GM12878 (cell line): ENCODE results near the gene ANO7. TPM values are rescaled to one million over a fixed set of nuclear protein-coding genes. Genes with fewer than 3 reads are reported as not detected.
A peak's percentile ranks its signal among the peaks of the same experiment; 100 is the strongest.

Experiments used
- ATAC-seq: fragments of 200-7000 bp; cut with Tn5 transposase; 3 replicates; pipeline ENCODE4 v1.9.1; 2020; ENCODE audit warnings: mild to moderate bottlenecking, moderate library complexity
- BruUV-seq: library from RNA; stranded (reverse); fragments of 400-500 nt; replicated peaks from 2 replicates; lab custom pipeline; 2021; lab: Mats Ljungman, UMichigan
- CTCF ChIA-PET: fragments of 300-600 bp; sonication (Branson Sonifier 250); formaldehyde crosslinking; extraction: SDS; loops from one replicate; lab custom pipeline; 2021; ENCODE audit warnings: inconsistent platforms; lab: Yijun Ruan, JAX
- POLR2A ChIA-PET: fragments of 350-600 bp; formaldehyde crosslinking; extraction: SDS; loops from one replicate; lab custom pipeline; 2021; ENCODE audit warnings: inconsistent platforms; lab: Charles Lee
- RAD21 ChIA-PET: fragments of 300-600 bp; sonication (Branson Sonifier 250); formaldehyde crosslinking; loops from one replicate; lab custom pipeline; 2023; ENCODE audit warnings: antibody characterized with exemption; ENCODE audit not compliant: unreplicated experiment; lab: Charles Lee
- SMC1A ChIA-PET: fragments of 300-600 bp; sonication (Branson Sonifier 250); formaldehyde crosslinking; loops from one replicate; lab custom pipeline; 2023; ENCODE audit not compliant: unreplicated experiment, uncharacterized antibody; lab: Charles Lee
- DNase-seq: peaks from one replicate; pipeline ENCODE4 v3.0.0-alpha.2; 2011; ENCODE audit warnings: low read depth, low spot score
- FAIRE-seq: peaks from 3 replicates; lab custom pipeline; 2011; peaks lifted over from hg19 to GRCh38; lab: Jason Lieb, UNC
- H2AFZ ChIP-seq: 2 replicates; pipeline ENCODE4 v1.6.0; 2011; ENCODE audit warnings: low read depth, low read length, control low read depth; ENCODE audit not compliant: control insufficient read depth
- H3K27ac ChIP-seq: 2 replicates; pipeline ENCODE4 v1.5.1; 2011; ENCODE audit warnings: control low read depth; ENCODE audit not compliant: control insufficient read depth, insufficient read depth
- H3K27me3 ChIP-seq, 2 experiments: replicated peaks in 1 of 2; 2 replicates each; pipeline versions ENCODE4 v1.6.0 to v1.6.1; 2011; ENCODE audit warnings: low read length in 1 of 2; ENCODE audit not compliant: control insufficient read depth in 2 of 2, insufficient read depth in 2 of 2
- H3K36me3 ChIP-seq, 2 experiments: 2 replicates each; pipeline ENCODE4 v1.5.1; 2011; ENCODE audit warnings: low read length in 1 of 2; ENCODE audit not compliant: control insufficient read depth in 2 of 2, insufficient read depth in 2 of 2
- H3K4me1 ChIP-seq: 2 replicates; pipeline ENCODE4 v1.6.1; 2011; ENCODE audit warnings: mild to moderate bottlenecking, low read length, moderate library complexity, mixed read lengths; ENCODE audit not compliant: control insufficient read depth, insufficient read depth
- H3K4me2 ChIP-seq: 2 replicates; pipeline ENCODE4 v1.6.0; 2011; ENCODE audit warnings: control low read depth; ENCODE audit not compliant: control insufficient read depth, insufficient read depth
- H3K4me3 ChIP-seq: fragments of 200-600 bp; sonication (generic); 2 replicates; pipeline ENCODE4 v1.5.1; 2016
- H3K79me2 ChIP-seq: 2 replicates; pipeline ENCODE4 v1.6.0; 2011; ENCODE audit warnings: low read length; ENCODE audit not compliant: control insufficient read depth, insufficient read depth
- H3K9ac ChIP-seq: 2 replicates; pipeline ENCODE4 v1.8.0; 2011; ENCODE audit warnings: low read length, control low read depth, mixed read lengths; ENCODE audit not compliant: control insufficient read depth, insufficient read depth
- H3K9me3 ChIP-seq: replicated peaks from 3 replicates; pipeline ENCODE4 v1.5.1; 2011; ENCODE audit warnings: mild to moderate bottlenecking, low read length; ENCODE audit not compliant: control insufficient read depth, insufficient read depth
- H4K20me1 ChIP-seq: 2 replicates; pipeline ENCODE4 v1.6.0; 2011; ENCODE audit not compliant: control insufficient read depth, insufficient read depth
- ATF3 ChIP-seq: IDR thresholded peaks from 2 replicates; pipeline ENCODE4 v1.6.1; 2011; ENCODE audit warnings: low read depth, mild to moderate bottlenecking, low read length, moderate library complexity, borderline replicate concordance; ENCODE audit errors: extremely low read depth
- BACH1 ChIP-seq: fragments of 450-650 bp; IDR thresholded peaks from 2 replicates; pipeline ENCODE4 v1.6.1; 2017; ENCODE audit warnings: mild to moderate bottlenecking, borderline replicate concordance
- BCL11A ChIP-seq: IDR thresholded peaks from 2 replicates; pipeline ENCODE4 v1.6.1; 2011; ENCODE audit warnings: low read depth, low read length
- CBX5 ChIP-seq: sonication (generic); IDR thresholded peaks from 2 replicates; pipeline ENCODE4 v1.6.1; 2016; ENCODE audit warnings: low read depth, moderate library complexity, mild to moderate bottlenecking, inconsistent platforms
- CEBPZ ChIP-seq: fragments of 150-350 bp; IDR thresholded peaks from 2 replicates; pipeline ENCODE4 v1.6.1; 2016; ENCODE audit warnings: low read depth, low read length
- EED ChIP-seq: sonication (generic); IDR thresholded peaks from 2 replicates; pipeline ENCODE4 v1.6.1; 2016; ENCODE audit warnings: antibody characterized with exemption, low read depth
- ESRRA ChIP-seq: IDR thresholded peaks from 2 replicates; pipeline ENCODE4 v1.6.1; 2012; ENCODE audit warnings: mild to moderate bottlenecking, low read length, improper control_type of control experiment
- FOXK2 ChIP-seq: fragments of 450-650 bp; IDR thresholded peaks from 2 replicates; pipeline ENCODE4 v1.6.1; 2017; ENCODE audit warnings: mild to moderate bottlenecking, moderate library complexity
- NRF1 ChIP-seq: conservative IDR thresholded peaks from 2 replicates; pipeline ENCODE4 v1.6.1; 2011; ENCODE audit warnings: mild to moderate bottlenecking, low read depth, low read length, improper control_type of control experiment
- PAX5 ChIP-seq: IDR thresholded peaks from 2 replicates; pipeline ENCODE4 v1.6.1; 2011; ENCODE audit warnings: low read depth, low read length, borderline replicate concordance
- PML ChIP-seq: IDR thresholded peaks from 2 replicates; pipeline ENCODE4 v1.6.1; 2012; ENCODE audit warnings: low read length, inconsistent platforms
- POLR2A ChIP-seq: IDR thresholded peaks from 2 replicates; pipeline ENCODE4 v1.6.1; 2011; ENCODE audit warnings: low read depth, mild to moderate bottlenecking, low read length
- POU2F2 ChIP-seq: IDR thresholded peaks from 3 replicates; pipeline ENCODE4 v1.6.1; 2011; ENCODE audit warnings: low read depth, mild to moderate bottlenecking, low read length, borderline replicate concordance
- SMAD5 ChIP-seq: IDR thresholded peaks from 2 replicates; pipeline ENCODE4 v1.6.1; 2016; ENCODE audit warnings: antibody characterized with exemption, low read depth
- STAT1 ChIP-seq: fragments of 450-650 bp; conservative IDR thresholded peaks from 2 replicates; pipeline ENCODE4 v1.6.1; 2014; ENCODE audit warnings: antibody characterized with exemption, mild to moderate bottlenecking
- TCF3 ChIP-seq: IDR thresholded peaks from 2 replicates; pipeline ENCODE4 v1.6.1; 2012; ENCODE audit warnings: low read depth, mild to moderate bottlenecking, low read length, borderline replicate concordance; ENCODE audit not compliant: insufficient read depth
- ZNF384 ChIP-seq: IDR thresholded peaks from 2 replicates; pipeline ENCODE4 v1.6.1; 2012; ENCODE audit warnings: low read depth, mild to moderate bottlenecking, low read length, improper control_type of control experiment, borderline replicate concordance
- ZZZ3 ChIP-seq: IDR thresholded peaks from 2 replicates; pipeline ENCODE4 v1.6.1; 2011; ENCODE audit warnings: low read depth; ENCODE audit not compliant: control insufficient read depth, insufficient read length
- WGBS: methylation state at CpG from one replicate; pipeline ENCODE4 v1.1.6; 2016; ENCODE audit warnings: low lambda C conversion rate; ENCODE audit not compliant: insufficient replicate concordance, insufficient coverage; ENCODE audit errors: missing lambda C conversion rate; 5-methylcytosine and 5-hydroxymethylcytosine counted together
- in situ Hi-C: fragments of 300-500 bp; cut with MboI; formaldehyde crosslinking; loops from 9 replicates; pipeline ENCODE4 v1.14.3; 2018; ENCODE audit warnings: mixed read lengths
- intact Hi-C: fragments of 100-400 bp; cut with micrococcal nuclease; formaldehyde crosslinking; loops from one replicate; pipeline ENCODE4 v1.14.2; 2022; ENCODE audit not compliant: unreplicated experiment
- polyA plus RNA-seq, 11 experiments: library from polyadenylated mRNA; depleted of rRNA in 4 of 11; unstranded in 6 of 11; stranded (reverse) in 5 of 11; fragments of >200 nt; fragmentation: Nextera tagmentation in 4 of 11; fragmentation: Illumina TruSeq in 1 of 11; extraction: Ambion mirVana in 4 of 11; extraction: Trizol in 1 of 11; gene quantifications; 1 replicate in 1 of 11; 2 replicates in 10 of 11; pipeline versions ENCODE4 v1.2.1 to v1.2.3, GENCODE V29; 2011 to 2016; ENCODE audit warnings: inconsistent platforms in 2 of 11, missing spikeins in 2 of 11, low read depth in 1 of 11
- total RNA-seq, 4 experiments: library from RNA; depleted of rRNA in 3 of 4; stranded (reverse); fragments of >200 nt in 3 of 4; fragmentation: Illumina TruSeq in 1 of 4; extraction: Trizol in 1 of 4; gene quantifications; 2 replicates each; pipeline versions ENCODE4 v1.2.1 to v1.2.3, GENCODE V29; 2013 to 2021

ANO7 gene
- total and polyA plus RNA-seq, 10 of the 15 experiments (the other 5 are each of a cell fraction or from before 2014, with no cell fraction given), result 0.08 to 1.4 (median 0.44) TPM

GRCh38 chr2:241226723-241227572, 38.5 kb downstream of the ANO7 start:
- intact Hi-C loops, result no loop called here

More at GRCh38 chr2:241226723-241227572, 38.5 kb downstream of the ANO7 start:
- Histone ChIP-seq H3K4me2 (no peak overlapping the region), H2AFZ (no peak overlapping the region), H3K4me1 (no peaks in the 10 kb centered on the region), H3K79me2 (no peaks in the 10 kb centered on the region), H3K9ac (no peak overlapping the region), H3K4me3 (no peak overlapping the region), H3K27me3 (no peaks in the 10 kb centered on the region), H3K27ac (no peak overlapping the region), H3K9me3 (no peaks in the 10 kb centered on the region), H4K20me1 (no peaks in the 10 kb centered on the region), H3K36me3 (peaks cover 22 to 34% of the 10 kb centered on the region in 2 experiments)
- RAD21 ChIA-PET, result no interaction called here
- POLR2A ChIA-PET, result no interaction called here
- TF ChIP-seq STAT1, result no peak
- TF ChIP-seq ATF3, result no peak
- no peak for TF ChIP-seq BACH1
- TF ChIP-seq CEBPZ, result no peak
- TF ChIP-seq PAX5, result no peak
- TF ChIP-seq ZNF384, result no peak
- TF ChIP-seq BCL11A, result no peak
- TF ChIP-seq SMAD5, result 0 out of 2 replicates have a peak, but pooled peaks have one; percentile 34
- no peak for TF ChIP-seq POU2F2
- no peak for TF ChIP-seq TCF3
- no peak for TF ChIP-seq ESRRA
- no peak for TF ChIP-seq EED
- TF ChIP-seq CBX5, result no peak
- TF ChIP-seq PML, result 0 out of 2 replicates have a peak, but pooled peaks have one; percentile 30
- TF ChIP-seq NRF1, result no peak
- no peak for TF ChIP-seq ZZZ3
- TF ChIP-seq FOXK2, result no peak
- TF ChIP-seq POLR2A, result peak; percentile 50; the same call in 1 of the 2 replicates
- SMC1A ChIA-PET, result no interaction called here
- WGBS, result 96% methylated on average over 14 of the region's 19 CpGs
- in situ Hi-C loops, result no loop called here
- DNase-seq (no peak), FAIRE-seq (no peak), ATAC-seq (no peak)
- CTCF ChIA-PET, result no interaction called here
- no TSS peak for BruUV-seq
